ENCODE data around the gene GSN.

- TF ChIP-seq, protein P1, sequence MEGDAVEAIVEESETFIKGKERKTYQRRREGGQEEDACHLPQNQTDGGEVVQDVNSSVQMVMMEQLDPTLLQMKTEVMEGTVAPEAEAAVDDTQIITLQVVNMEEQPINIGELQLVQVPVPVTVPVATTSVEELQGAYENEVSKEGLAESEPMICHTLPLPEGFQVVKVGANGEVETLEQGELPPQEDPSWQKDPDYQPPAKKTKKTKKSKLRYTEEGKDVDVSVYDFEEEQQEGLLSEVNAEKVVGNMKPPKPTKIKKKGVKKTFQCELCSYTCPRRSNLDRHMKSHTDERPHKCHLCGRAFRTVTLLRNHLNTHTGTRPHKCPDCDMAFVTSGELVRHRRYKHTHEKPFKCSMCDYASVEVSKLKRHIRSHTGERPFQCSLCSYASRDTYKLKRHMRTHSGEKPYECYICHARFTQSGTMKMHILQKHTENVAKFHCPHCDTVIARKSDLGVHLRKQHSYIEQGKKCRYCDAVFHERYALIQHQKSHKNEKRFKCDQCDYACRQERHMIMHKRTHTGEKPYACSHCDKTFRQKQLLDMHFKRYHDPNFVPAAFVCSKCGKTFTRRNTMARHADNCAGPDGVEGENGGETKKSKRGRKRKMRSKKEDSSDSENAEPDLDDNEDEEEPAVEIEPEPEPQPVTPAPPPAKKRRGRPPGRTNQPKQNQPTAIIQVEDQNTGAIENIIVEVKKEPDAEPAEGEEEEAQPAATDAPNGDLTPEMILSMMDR (conservative IDR thresholded peaks at IDR 0.05) = no peak
- no peak for TF ChIP-seq ZFX (IDR thresholded peaks at IDR 0.05)
These were observed 14.8 kb upstream of the GSN start for GRCh38 chr9:121253162-121253561.

Measured in C4-2B (cell line).